ENCODE results near the gene RTN4R. TPM values are rescaled to one million over a fixed set of nuclear protein-coding genes. Genes with fewer than 3 reads are reported as not detected.
"Not testable (repeated sequence)": the region's sequence is repeated elsewhere in the genome, so short reads cannot be mapped to it uniquely, and the experiment has no call there.

The RTN4R gene
- polyA plus RNA-seq, 1 of the 3 experiments (the other 2 are of a cell fraction) = 0.23 TPM

- DNase-seq; H4K20me1 ChIP-seq (ENCODE audit: insufficient read depth): not testable (repeated sequence)
Observed at GRCh38 chr22:20313306-20314077, 45.4 kb upstream of the RTN4R start.

GRCh38 chr22:20312396-20313191, 44.5 kb upstream of the RTN4R start:
- Histone ChIP-seq H3K9me3 (no peaks in the 10 kb centered on the region), H3K4me1 (ENCODE audit: control insufficient read depth in 1 of 2, insufficient read depth in 2 of 2, low read depth in 1 of 2, low read length in 1 of 2) (peaks cover 4 to 21% of the 10 kb centered on the region in 2 experiments; a peak in 2 of 4 replicates), H3K9me2 (no peaks in the 10 kb centered on the region), H3K36me3 (replicated peaks in 1 of 2; ENCODE audit: control insufficient read depth in 1 of 2, insufficient read depth in 2 of 2, low read length in 1 of 2) (no peaks in the 10 kb centered on the region), H3K4me2 (no peak overlapping the region), H3K27ac (ENCODE audit: low read depth in 2 of 2, low read length in 1 of 2) (no peak overlapping the region), H4K20me1 (ENCODE audit: insufficient read depth) (peaks cover 6% of the 10 kb centered on the region; the same call in 1 of the 2 replicates), H3K27me3 (ENCODE audit: insufficient read depth) (no peaks in the 10 kb centered on the region), H3K9ac (no peak overlapping the region), H2AFZ (ENCODE audit: low read depth) (no peak overlapping the region), H3F3A (replicated peaks; ENCODE audit: insufficient read depth) (no peaks in the 10 kb centered on the region), H3K79me2 (ENCODE audit: insufficient read depth) (peaks cover 10% of the 10 kb centered on the region; the same call in 1 of the 2 replicates), H3K4me3 (ENCODE audit: low read depth in 2 of 2, low read length in 1 of 2) (no peak overlapping the region)
- CTCF ChIA-PET = interaction anchor here (0.8 to 2.0 kb wide), 2 partner anchors 156 to 157 kb away, joined by 4 to 6 read pairs; no protein-coding TSS in a partner anchor
- 89% methylated on average over 10 of the region's 14 CpGs for WGBS (ENCODE audit: low lambda C conversion rate)
- TF ChIP-seq CTCF (IDR thresholded peaks at IDR 0.05) = no peak
- TF ChIP-seq TEAD4 (IDR thresholded peaks at IDR 0.05; ENCODE audit: borderline replicate concordance, insufficient read depth) = no peak
- no peak for TF ChIP-seq MEF2A (IDR thresholded peaks at IDR 0.05; ENCODE audit: borderline replicate concordance, low read depth)
- TF ChIP-seq PBX3 (IDR thresholded peaks at IDR 0.05) = no peak
- no peak for TF ChIP-seq RXRA (IDR thresholded peaks at IDR 0.05; ENCODE audit: borderline replicate concordance, low read depth)
- POLR2A ChIA-PET = no interaction called here
- DNase-seq = no peak

More at GRCh38 chr22:20313306-20314077, 45.4 kb upstream of the RTN4R start:
- H3K4me3 ChIP-seq (ENCODE audit: low read depth in 2 of 2, low read length in 1 of 2); H3F3A ChIP-seq (replicated peaks; ENCODE audit: insufficient read depth); H3K27ac ChIP-seq (ENCODE audit: low read depth in 2 of 2, low read length in 1 of 2); H3K9me2 ChIP-seq; H3K36me3 ChIP-seq (replicated peaks in 1 of 2; ENCODE audit: control insufficient read depth in 1 of 2, insufficient read depth in 2 of 2, low read length in 1 of 2); H3K27me3 ChIP-seq (ENCODE audit: insufficient read depth); H3K9ac ChIP-seq; H3K4me2 ChIP-seq; H3K9me3 ChIP-seq; POLR2A ChIA-PET; H2AFZ ChIP-seq (ENCODE audit: low read depth): not testable (repeated sequence)
- H3K4me1 ChIP-seq (ENCODE audit: control insufficient read depth in 1 of 2, insufficient read depth in 2 of 2, low read depth in 1 of 2, low read length in 1 of 2) = peaks cover 11 to 16% of the 10 kb centered on the region in 2 experiments; a peak in 2 of 4 replicates
- WGBS (ENCODE audit: low lambda C conversion rate) = 93% methylated on average over 3 of the region's 11 CpGs
- CTCF ChIA-PET = interaction anchor here (0.8 to 2.0 kb wide), 2 partner anchors 157 to 158 kb away, joined by 4 to 6 read pairs; no protein-coding TSS in a partner anchor
- H3K79me2 ChIP-seq (ENCODE audit: insufficient read depth) = peaks cover 17% of the 10 kb centered on the region
- TF ChIP-seq CTCF (IDR thresholded peaks at IDR 0.05) = peak; percentile 17; the same call in 1 of the 2 replicates

GRCh38 chr22:20311249-20312062, 43.3 kb upstream of the RTN4R start:
- H3K27ac ChIP-seq (ENCODE audit: low read depth in 2 of 2, low read length in 1 of 2); H3K4me3 ChIP-seq (ENCODE audit: low read depth in 2 of 2, low read length in 1 of 2); H3K27me3 ChIP-seq (ENCODE audit: insufficient read depth); H3K9ac ChIP-seq; H2AFZ ChIP-seq (ENCODE audit: low read depth); H4K20me1 ChIP-seq (ENCODE audit: insufficient read depth); H3K4me2 ChIP-seq; H3K79me2 ChIP-seq (ENCODE audit: insufficient read depth); H3K36me3 ChIP-seq (replicated peaks in 1 of 2; ENCODE audit: control insufficient read depth in 1 of 2, insufficient read depth in 2 of 2, low read length in 1 of 2); DNase-seq; H3K9me3 ChIP-seq; H3F3A ChIP-seq (replicated peaks; ENCODE audit: insufficient read depth); POLR2A ChIA-PET; H3K9me2 ChIP-seq: not testable (repeated sequence)
- H3K4me1 ChIP-seq (ENCODE audit: control insufficient read depth in 1 of 2, insufficient read depth in 2 of 2, low read depth in 1 of 2, low read length in 1 of 2) = peaks cover 0 to 16% of the 10 kb centered on the region in 2 experiments; a peak in 1 of 4 replicates
- WGBS (ENCODE audit: low lambda C conversion rate) = 82% methylated on average over 13 of the region's 20 CpGs
- CTCF ChIA-PET = interaction anchor here (2.0 kb wide), 1 partner anchor 155 kb away, joined by 6 read pairs; no protein-coding TSS in a partner anchor
